GM21723 (cell line): ENCODE data around the gene AOAH.
"Not testable (repeated sequence)": the region's sequence is repeated elsewhere in the genome, so short reads cannot be mapped to it uniquely, and the experiment has no call there.

Source experiments
- ATAC-seq: cut with Tn5 transposase; IDR thresholded peaks from one replicate; pipeline ENCODE4 v1.9.1; 2021; ENCODE audit warnings: mild to moderate bottlenecking, moderate library complexity; ENCODE audit not compliant: unreplicated experiment

AOAH gene

GRCh38 chr7:36478745-36479144 is 245.5 kb downstream of the AOAH start:
- no peak for ATAC-seq

DNA sequence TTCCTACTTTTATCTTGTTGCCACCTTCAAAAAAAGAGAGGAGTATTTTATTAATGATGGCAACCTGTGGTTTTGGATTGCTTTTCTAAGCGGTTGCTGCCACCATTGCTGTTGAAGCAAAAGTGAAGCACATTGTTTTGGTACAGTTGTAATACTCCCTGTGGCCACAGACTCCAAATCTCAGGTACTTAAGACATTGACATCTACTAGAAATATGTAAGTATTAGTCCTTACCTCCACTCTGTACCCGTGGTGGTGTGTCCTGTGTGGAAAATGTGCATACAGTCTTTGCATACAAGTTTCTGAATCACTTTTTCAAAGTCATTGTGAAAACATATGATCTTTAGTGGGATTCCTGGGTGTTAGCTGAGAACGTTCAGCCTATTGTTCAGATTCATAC is 248.9 kb downstream of the AOAH start:
- ATAC-seq = no peak

- ATAC-seq = no peak
Measured at GRCh38 chr7:36475011-36475342, 249.3 kb downstream of the AOAH start.

DNA sequence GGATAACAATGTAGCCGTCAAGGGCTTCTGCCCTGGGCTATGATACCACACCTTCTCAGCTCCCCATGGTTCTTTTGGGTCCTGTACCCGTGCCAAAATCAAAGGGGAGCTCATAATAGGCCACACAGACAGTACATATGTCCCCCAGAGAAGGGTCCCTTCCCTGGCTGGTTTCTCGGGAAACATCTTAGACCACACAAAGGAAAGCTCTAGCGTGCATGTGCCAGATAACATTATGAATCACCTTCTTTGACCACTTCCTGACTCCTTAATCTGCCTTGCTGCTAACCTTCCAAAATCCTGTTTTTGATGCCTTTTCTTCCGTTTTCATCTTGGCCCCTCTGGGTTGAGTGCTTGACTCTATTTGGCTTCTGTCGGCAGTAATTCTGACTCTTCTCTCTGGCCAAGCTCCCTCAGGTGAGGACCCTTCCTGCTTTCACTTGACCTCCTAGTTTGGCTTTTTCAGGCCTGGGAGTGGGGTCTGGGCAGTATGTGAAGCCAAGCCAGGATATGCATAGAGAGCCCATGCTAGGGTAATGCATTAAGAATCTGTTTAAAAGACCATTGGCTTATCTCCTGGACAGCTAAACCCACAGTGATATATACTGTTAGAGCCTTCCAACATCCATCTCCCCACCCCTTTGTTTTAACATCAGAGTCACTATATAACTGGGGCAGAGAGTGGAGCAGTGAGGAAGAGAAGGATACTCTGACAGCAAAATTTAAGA is 249.8 kb downstream of the AOAH start:
- no peak for ATAC-seq

- ATAC-seq = no peak
Measured at GRCh38 chr7:36473454-36474282, 250.6 kb downstream of the AOAH start.

DNA sequence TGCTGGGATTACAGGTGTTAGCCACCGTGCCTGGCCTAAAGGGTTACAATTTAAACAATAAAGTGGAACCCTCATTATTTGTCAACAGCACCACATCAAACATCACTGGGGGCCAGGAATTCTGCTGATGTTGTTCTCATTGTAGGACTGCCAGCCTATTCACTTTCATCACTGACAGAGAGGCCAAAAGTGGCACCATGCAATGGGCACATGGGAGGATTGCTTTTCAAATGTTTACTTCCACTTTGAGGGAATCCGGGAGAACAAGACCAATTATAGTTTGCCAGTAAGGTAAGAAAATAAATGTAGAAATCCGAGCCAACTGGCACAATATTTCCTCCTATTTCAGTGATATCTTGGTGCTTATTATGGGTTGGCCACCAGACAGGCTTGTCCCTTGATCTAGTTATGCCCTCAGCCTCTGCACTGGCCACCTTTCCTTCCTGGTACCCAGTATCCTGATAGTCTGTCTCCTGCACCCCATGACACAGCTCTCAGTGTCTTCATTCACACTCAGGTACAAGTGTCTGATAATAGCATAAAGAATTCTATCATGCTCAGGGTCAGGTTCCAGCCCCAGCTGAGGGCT is 252.1 kb downstream of the AOAH start:
- ATAC-seq = no peak

DNA sequence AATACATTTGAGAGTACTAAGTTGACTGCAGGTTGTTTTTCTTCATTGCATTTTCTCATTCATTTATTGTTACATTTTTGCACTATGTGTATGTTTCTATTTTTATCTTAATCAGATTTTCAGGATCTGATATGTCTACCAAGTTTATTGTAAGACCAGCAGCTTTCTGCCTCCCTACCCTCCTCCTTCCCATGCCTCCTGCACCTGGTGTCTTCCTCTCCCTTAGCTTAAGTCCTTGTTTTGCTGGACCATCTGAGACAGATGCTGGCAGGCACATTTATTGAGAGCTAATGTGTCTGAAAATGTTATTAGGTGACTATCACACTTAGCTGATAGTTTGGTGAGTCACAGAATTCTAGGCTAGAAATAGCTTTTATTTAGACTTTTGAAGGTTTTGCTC is 255.1 kb downstream of the AOAH start:
- no peak for ATAC-seq

DNA sequence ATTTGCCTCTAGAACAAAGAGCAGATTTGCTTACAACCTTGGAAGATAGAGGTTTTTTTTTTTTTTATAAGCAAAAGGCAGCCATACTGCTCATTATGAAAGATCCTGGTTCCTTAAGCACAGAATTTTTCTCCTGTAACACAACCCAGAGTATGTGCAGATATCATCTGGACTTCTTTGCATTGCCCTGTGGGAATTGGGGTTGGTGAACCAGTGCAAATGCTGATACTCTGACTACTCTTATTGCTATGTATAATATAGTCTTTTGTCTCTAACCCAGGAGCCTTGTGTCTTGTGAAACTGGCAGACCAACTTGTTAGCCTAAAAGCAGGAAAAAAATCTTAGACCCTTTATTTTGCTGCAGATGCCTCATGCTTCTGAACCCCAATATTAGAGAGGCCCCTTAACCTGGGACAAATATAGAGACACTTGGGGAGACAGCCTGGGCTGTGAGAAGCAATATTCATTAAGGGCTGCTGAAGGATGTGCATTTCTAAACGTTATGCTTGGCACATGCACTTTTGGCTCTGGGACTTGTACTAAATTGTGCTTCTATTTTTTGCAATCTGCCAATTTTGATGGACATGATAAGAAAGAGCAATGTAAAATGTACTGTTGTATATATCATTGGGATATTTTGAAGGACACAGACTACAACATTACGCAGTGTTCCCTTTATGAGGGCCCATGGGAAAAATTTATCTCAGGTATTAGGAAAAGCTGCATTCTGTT is 255.8 kb downstream of the AOAH start:
- no peak for ATAC-seq

GRCh38 chr7:36466001-36466400 is 258.3 kb downstream of the AOAH start:
- ATAC-seq = not testable (repeated sequence)

- ATAC-seq = no peak
Measured at GRCh38 chr7:36464271-36464670, 260.0 kb downstream of the AOAH start.
